ENCODE results near the gene CPN1.

- TF ChIP-seq CTCF (IDR thresholded peaks at IDR 0.05 in 2 of 3, conservative IDR thresholded peaks at IDR 0.05 in 1 of 3; ENCODE audit: control insufficient read depth in 2 of 3, extremely low read depth in 1 of 3, insufficient read depth in 1 of 3, low read depth in 3 of 3, low read length in 3 of 3) (no peak), ESRRA (IDR thresholded peaks at IDR 0.05; ENCODE audit: low read length) (no peak), SKIL (IDR thresholded peaks at IDR 0.05; ENCODE audit: low read depth, poor library complexity, severe bottlenecking) (no peak), CEBPB (IDR thresholded peaks at IDR 0.05; ENCODE audit: borderline replicate concordance in 1 of 2, low read depth in 2 of 2, low read length in 2 of 2) (no peak), ATF3 (IDR thresholded peaks at IDR 0.05; ENCODE audit: borderline replicate concordance, extremely low read depth, low read depth, low read length) (no peak), RFX5 (IDR thresholded peaks at IDR 0.05; ENCODE audit: low read depth, low read length) (no peak), POLR2AphosphoS2 (IDR thresholded peaks at IDR 0.05; ENCODE audit: low read depth, low read length) (no peak), PBX3 (IDR thresholded peaks at IDR 0.05; ENCODE audit: insufficient replicate concordance, low read depth, low read length) (no peak), ZBTB33 (IDR thresholded peaks at IDR 0.05) (no peak), ZBTB40 (IDR thresholded peaks at IDR 0.05; ENCODE audit: borderline replicate concordance) (no peak)
Measured at GRCh38 chr10:100103581-100103980, 21.9 kb upstream of the CPN1 start.

Measured in GM12878 (cell line).